GM12874 (cell line): ENCODE measurements around the gene VPS11.

ENCODE experiments used
- TF ChIP-seq, protein P1 (sequence below): IDR thresholded peaks from 2 replicates; pipeline ENCODE4 v1.5.1; 2011; ENCODE audit warnings: low read depth, mild to moderate bottlenecking, control low read depth, low read length, moderate library complexity; ENCODE audit not compliant: insufficient read depth

VPS11 gene

GRCh38 chr11:119116235-119116594 is 48.6 kb downstream of the VPS11 start:
- TF ChIP-seq, protein P1, sequence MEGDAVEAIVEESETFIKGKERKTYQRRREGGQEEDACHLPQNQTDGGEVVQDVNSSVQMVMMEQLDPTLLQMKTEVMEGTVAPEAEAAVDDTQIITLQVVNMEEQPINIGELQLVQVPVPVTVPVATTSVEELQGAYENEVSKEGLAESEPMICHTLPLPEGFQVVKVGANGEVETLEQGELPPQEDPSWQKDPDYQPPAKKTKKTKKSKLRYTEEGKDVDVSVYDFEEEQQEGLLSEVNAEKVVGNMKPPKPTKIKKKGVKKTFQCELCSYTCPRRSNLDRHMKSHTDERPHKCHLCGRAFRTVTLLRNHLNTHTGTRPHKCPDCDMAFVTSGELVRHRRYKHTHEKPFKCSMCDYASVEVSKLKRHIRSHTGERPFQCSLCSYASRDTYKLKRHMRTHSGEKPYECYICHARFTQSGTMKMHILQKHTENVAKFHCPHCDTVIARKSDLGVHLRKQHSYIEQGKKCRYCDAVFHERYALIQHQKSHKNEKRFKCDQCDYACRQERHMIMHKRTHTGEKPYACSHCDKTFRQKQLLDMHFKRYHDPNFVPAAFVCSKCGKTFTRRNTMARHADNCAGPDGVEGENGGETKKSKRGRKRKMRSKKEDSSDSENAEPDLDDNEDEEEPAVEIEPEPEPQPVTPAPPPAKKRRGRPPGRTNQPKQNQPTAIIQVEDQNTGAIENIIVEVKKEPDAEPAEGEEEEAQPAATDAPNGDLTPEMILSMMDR: no peak

GRCh38 chr11:119116601-119117000 is 49.0 kb downstream of the VPS11 start:
- TF ChIP-seq, protein P1: no peak

- TF ChIP-seq, protein P1: no peak
Measured at GRCh38 chr11:119117004-119117706, 49.5 kb downstream of the VPS11 start.

DNA sequence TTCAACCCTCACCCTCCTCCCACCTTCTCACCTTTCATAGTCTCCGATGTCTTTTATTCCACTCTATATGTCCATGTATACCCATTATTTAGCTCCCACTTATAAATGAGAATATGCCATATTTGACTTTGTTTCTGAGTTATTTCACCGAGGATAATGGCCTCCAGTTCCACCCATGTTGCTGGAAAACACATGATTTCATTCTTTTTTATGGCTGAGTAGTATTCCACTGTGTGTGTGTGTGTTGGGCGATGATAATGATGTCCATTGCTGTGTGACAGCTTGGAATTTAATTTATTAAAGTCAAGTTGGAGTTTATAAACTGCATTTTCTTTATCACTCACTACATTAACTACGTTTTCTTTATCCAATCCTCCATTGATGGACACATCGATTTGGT is 50.6 kb downstream of the VPS11 start:
- TF ChIP-seq, protein P1: no peak

DNA sequence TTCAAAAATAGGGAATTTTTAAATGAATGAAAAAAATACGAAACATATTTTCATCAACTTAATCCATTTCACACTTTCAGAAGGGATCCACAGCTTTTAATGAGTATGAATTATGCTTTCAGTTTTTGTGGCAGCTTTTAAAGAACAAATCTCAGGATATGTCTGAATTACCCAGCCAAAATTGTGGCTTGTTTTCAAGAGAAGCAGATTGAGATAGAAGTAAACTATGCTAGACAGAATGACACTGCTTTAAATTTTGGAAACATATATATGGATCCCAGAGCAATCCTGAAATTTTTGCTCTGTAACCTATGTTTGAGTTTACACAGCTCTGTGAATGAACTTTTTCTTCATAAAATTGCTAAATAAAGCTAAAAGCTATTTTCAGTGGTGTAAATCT is 51.3 kb downstream of the VPS11 start:
- TF ChIP-seq, protein P1: no peak

- TF ChIP-seq, protein P1: no peak
Measured at GRCh38 chr11:119120639-119121007, 53.0 kb downstream of the VPS11 start.

- TF ChIP-seq, protein P1: no peak
Measured at GRCh38 chr11:119121008-119121810, 53.6 kb downstream of the VPS11 start, which contains the start of gene HINFP. Gene HINFP, plus strand, starts transcription at chr11:119121580. Its CDS starts 5,365 bp downstream, at chr11:119126945.
